ENCODE results near the gene KNCN.

DNA sequence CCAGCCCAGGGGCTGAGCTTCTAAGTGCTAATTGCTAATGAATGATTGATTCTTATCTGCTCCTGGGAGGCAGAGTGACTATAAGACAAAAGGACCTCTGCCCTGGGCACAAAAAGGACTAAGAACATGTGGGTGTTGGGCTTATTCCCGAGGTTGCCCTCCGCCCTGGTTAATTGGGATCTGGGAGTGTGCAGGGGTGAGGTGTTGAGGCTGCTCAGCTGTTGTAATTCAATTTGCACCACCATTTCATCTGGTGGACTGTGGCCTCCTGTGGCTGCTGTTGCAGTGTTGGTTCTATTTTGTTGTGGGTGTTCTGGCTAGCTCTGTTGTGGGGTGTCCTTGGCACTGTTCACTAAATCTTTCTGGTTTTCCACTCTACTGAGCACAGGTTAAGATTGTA, 13.3 kb downstream of the KNCN start:
- TF ChIP-seq, protein P1, sequence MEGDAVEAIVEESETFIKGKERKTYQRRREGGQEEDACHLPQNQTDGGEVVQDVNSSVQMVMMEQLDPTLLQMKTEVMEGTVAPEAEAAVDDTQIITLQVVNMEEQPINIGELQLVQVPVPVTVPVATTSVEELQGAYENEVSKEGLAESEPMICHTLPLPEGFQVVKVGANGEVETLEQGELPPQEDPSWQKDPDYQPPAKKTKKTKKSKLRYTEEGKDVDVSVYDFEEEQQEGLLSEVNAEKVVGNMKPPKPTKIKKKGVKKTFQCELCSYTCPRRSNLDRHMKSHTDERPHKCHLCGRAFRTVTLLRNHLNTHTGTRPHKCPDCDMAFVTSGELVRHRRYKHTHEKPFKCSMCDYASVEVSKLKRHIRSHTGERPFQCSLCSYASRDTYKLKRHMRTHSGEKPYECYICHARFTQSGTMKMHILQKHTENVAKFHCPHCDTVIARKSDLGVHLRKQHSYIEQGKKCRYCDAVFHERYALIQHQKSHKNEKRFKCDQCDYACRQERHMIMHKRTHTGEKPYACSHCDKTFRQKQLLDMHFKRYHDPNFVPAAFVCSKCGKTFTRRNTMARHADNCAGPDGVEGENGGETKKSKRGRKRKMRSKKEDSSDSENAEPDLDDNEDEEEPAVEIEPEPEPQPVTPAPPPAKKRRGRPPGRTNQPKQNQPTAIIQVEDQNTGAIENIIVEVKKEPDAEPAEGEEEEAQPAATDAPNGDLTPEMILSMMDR (IDR thresholded peaks at IDR 0.05 in 8 of 11, conservative IDR thresholded peaks at IDR 0.05 in 3 of 11), result no peak
- no peak for TF ChIP-seq POLR2AphosphoS5 (IDR thresholded peaks at IDR 0.05)
- TF ChIP-seq POLR2A (IDR thresholded peaks at IDR 0.05), result no peak

Measured in spleen (tissue), 7 donors.